HepG2 (cell line): Measurements from ENCODE around the gene ANKRD2. TPM values are rescaled to one million over a fixed set of nuclear protein-coding genes. Genes with fewer than 3 reads are reported as not detected.

Experiments used
- ATAC-seq: fragments of 200-7000 bp; cut with Tn5 transposase; 3 replicates; pipeline ENCODE4 v1.9.1; 2020; ENCODE audit warnings: mild to moderate bottlenecking, moderate library complexity
- BruUV-seq: library from RNA; stranded (reverse); fragments of 400-500 nt; replicated peaks from 2 replicates; lab custom pipeline; 2021; lab: Mats Ljungman, UMichigan
- CTCF ChIA-PET: fragments of 300-600 bp; formaldehyde crosslinking; extraction: SDS; loops from one replicate; lab custom pipeline; 2021; ENCODE audit warnings: low total read pairs, inconsistent platforms, low intra/inter-chr PET ratio; lab: Yijun Ruan, JAX
- POLR2A ChIA-PET: fragments of 350-600 bp; sonication (Branson Sonifier 250); formaldehyde crosslinking; loops from one replicate; lab custom pipeline; 2020; ENCODE audit warnings: antibody characterized with exemption, inconsistent platforms; lab: Yijun Ruan, JAX
- DNase-seq: peaks from one replicate; pipeline ENCODE4 v3.0.0-alpha.2; 2015; ENCODE audit warnings: low spot score
- FAIRE-seq: peaks from 3 replicates; lab custom pipeline; 2011; peaks lifted over from hg19 to GRCh38; lab: Jason Lieb, UNC
- H2AFZ ChIP-seq: one replicate; pipeline ENCODE4 v1.6.1; 2011; ENCODE audit warnings: low read length, inconsistent platforms
- H3K27ac ChIP-seq: fragments of 300-600 bp; 3 replicates; pipeline ENCODE4 v1.8.0; 2011; ENCODE audit warnings: mixed run types, mild to moderate bottlenecking, mixed read lengths, low read length, inconsistent platforms; ENCODE audit not compliant: insufficient read depth; ENCODE audit errors: extremely low read length
- H3K27me3 ChIP-seq, 2 experiments: fragments of 200-600 bp in 1 of 2; 2 replicates in 1 of 2; 3 replicates in 1 of 2; pipeline versions ENCODE4 v1.6.0 to v1.8.0; 2011; ENCODE audit warnings: low read length in 2 of 2, mild to moderate bottlenecking in 2 of 2, moderate library complexity in 2 of 2, inconsistent platforms in 1 of 2; ENCODE audit not compliant: insufficient read depth in 2 of 2, control insufficient read depth in 1 of 2
- H3K36me3 ChIP-seq, 2 experiments: fragments of 200-600 bp in 1 of 2; replicated peaks in 1 of 2; 2 replicates in 1 of 2; 3 replicates in 1 of 2; pipeline versions ENCODE4 v1.5.1 to v1.8.0; 2011; ENCODE audit warnings: low read length in 2 of 2, inconsistent platforms in 1 of 2; ENCODE audit not compliant: insufficient read depth in 2 of 2, control insufficient read depth in 1 of 2
- H3K4me1 ChIP-seq: 2 replicates; pipeline ENCODE4 v1.5.1; 2012; ENCODE audit warnings: low read length, inconsistent platforms; ENCODE audit not compliant: insufficient read depth
- H3K4me2 ChIP-seq: 2 replicates; pipeline ENCODE4 v1.6.0; 2011; ENCODE audit warnings: low read depth, low read length, inconsistent platforms
- H3K4me3 ChIP-seq, 3 experiments: fragments of 200-600 bp in 1 of 3; sonication (generic), shearing (Covaris generic) in 1 of 3; replicated peaks in 1 of 3; 2 replicates each; pipeline ENCODE4 v1.5.1; 2011 to 2016; ENCODE audit warnings: low read length in 3 of 3, inconsistent platforms in 2 of 3, low read depth in 2 of 3, mild to moderate bottlenecking in 2 of 3, control low read depth in 1 of 3, mixed read lengths in 1 of 3; ENCODE audit not compliant: insufficient read depth in 1 of 3
- H3K79me2 ChIP-seq: one replicate; pipeline ENCODE4 v1.6.1; 2011; ENCODE audit warnings: low read length, inconsistent platforms; ENCODE audit not compliant: insufficient read depth
- H3K9ac ChIP-seq: 2 replicates; pipeline ENCODE4 v1.6.0; 2011; ENCODE audit warnings: mild to moderate bottlenecking, low read depth, low read length, inconsistent platforms; ENCODE audit not compliant: insufficient read depth
- H3K9me3 ChIP-seq: 2 replicates; pipeline ENCODE4 v1.5.1; 2012; ENCODE audit warnings: mild to moderate bottlenecking, low read length
- H4K20me1 ChIP-seq: 2 replicates; pipeline ENCODE4 v1.6.0; 2011; ENCODE audit warnings: inconsistent platforms, mild to moderate bottlenecking, low read length, moderate library complexity; ENCODE audit not compliant: insufficient read depth
- ARHGAP35 ChIP-seq: sonication (generic); formaldehyde crosslinking; IDR thresholded peaks from 2 replicates; pipeline ENCODE4 v1.9.0; 2022; ENCODE audit warnings: mild to moderate bottlenecking, inconsistent platforms, moderate library complexity, missing genetic modification reagents, borderline replicate concordance
- CEBPB ChIP-seq: IDR thresholded peaks from 2 replicates; pipeline ENCODE4 v1.6.1; 2011; ENCODE audit warnings: low read depth, low read length, improper control_type of control experiment, borderline replicate concordance
- FOXP1 ChIP-seq, 2 experiments: fragments of 450-650 bp in 1 of 2; IDR thresholded peaks; 2 replicates each; pipeline ENCODE4 v1.6.1; 2017 to 2018; ENCODE audit warnings: antibody characterized with exemption in 1 of 2
- KAT8 ChIP-seq: IDR thresholded peaks from 2 replicates; pipeline ENCODE4 v1.6.1; 2016; ENCODE audit warnings: missing genetic modification reagents, missing compliant biosample characterization
- MAFK ChIP-seq, 2 experiments: IDR thresholded peaks in 1 of 2; conservative IDR thresholded peaks in 1 of 2; 2 replicates each; pipeline ENCODE4 v1.6.1; 2011; ENCODE audit warnings: improper control_type of control experiment in 2 of 2, low read length in 2 of 2
- MED1 ChIP-seq: sonication (generic); formaldehyde crosslinking; IDR thresholded peaks from 2 replicates; pipeline ENCODE4 v1.4.0; 2020; ENCODE audit warnings: missing genetic modification reagents
- NFE2L2 ChIP-seq: fragments of 150-350 bp; IDR thresholded peaks from 2 replicates; pipeline ENCODE4 v1.6.1; 2014; ENCODE audit warnings: low read length
- SALL1 ChIP-seq: sonication (generic); formaldehyde crosslinking; IDR thresholded peaks from 2 replicates; pipeline ENCODE4 v1.8.0; 2022; ENCODE audit warnings: mild to moderate bottlenecking, missing genetic modification reagents
- SOX13 ChIP-seq, 3 experiments: fragments of 450-650 bp in 1 of 3; sonication (generic) in 1 of 3; formaldehyde crosslinking in 1 of 3; IDR thresholded peaks in 2 of 3; conservative IDR thresholded peaks in 1 of 3; 2 replicates each; pipeline versions ENCODE4 v1.5.0 to v1.6.1; 2016 to 2020; ENCODE audit warnings: antibody characterized with exemption in 1 of 3, mild to moderate bottlenecking in 1 of 3, missing compliant biosample characterization in 1 of 3, missing genetic modification reagents in 1 of 3, moderate library complexity in 1 of 3
- ZFP36L1 ChIP-seq: sonication (generic); formaldehyde crosslinking; IDR thresholded peaks from 2 replicates; pipeline ENCODE4 v1.8.0; 2022; ENCODE audit warnings: mild to moderate bottlenecking, missing genetic modification reagents, moderate library complexity
- ZNF274 ChIP-seq: sonication (generic); formaldehyde crosslinking; IDR thresholded peaks from 2 replicates; pipeline ENCODE4 v1.5.1; 2020; ENCODE audit warnings: mild to moderate bottlenecking, missing genetic modification reagents
- ZXDC ChIP-seq: sonication (generic); formaldehyde crosslinking; IDR thresholded peaks from 2 replicates; pipeline ENCODE4 v1.5.0; 2020; ENCODE audit warnings: mild to moderate bottlenecking, missing genetic modification reagents
- WGBS: methylation state at CpG from one replicate; pipeline ENCODE4 v1.1.6; 2017; ENCODE audit warnings: low lambda C conversion rate; 5-methylcytosine and 5-hydroxymethylcytosine counted together
- in situ Hi-C: cut with HindIII; loops from 2 replicates; pipeline ENCODE4 v1.10.0; 2017; ENCODE audit warnings: low pct_unique_long_range_greater_than_20kb; ENCODE audit not compliant: extremely low pct_ligation_motif_present
- intact Hi-C: fragments of 100-400 bp; cut with micrococcal nuclease; formaldehyde crosslinking; loops from one replicate; pipeline ENCODE4 v1.10.0; 2022; ENCODE audit not compliant: unreplicated experiment
- polyA plus RNA-seq, 8 experiments: library from polyadenylated mRNA; depleted of rRNA in 3 of 8; stranded (reverse) in 7 of 8; unstranded in 1 of 8; fragments of >200 nt; fragmentation: Illumina TruSeq in 4 of 8; extraction: Trizol in 4 of 8; gene quantifications; 2 replicates each; pipeline versions ENCODE4 v1.2.1 to v1.2.3, GENCODE V29; 2011 to 2016; ENCODE audit warnings: low read depth in 4 of 8, missing spikeins in 1 of 8, mixed read lengths in 1 of 8; ENCODE audit not compliant: insufficient read depth in 1 of 8
- total RNA-seq, 5 experiments: library from RNA; depleted of rRNA; stranded (reverse); fragments of >200 nt; fragmentation: Illumina TruSeq; extraction: Trizol; gene quantifications; 2 replicates each; pipeline ENCODE4 v1.2.3, GENCODE V29; 2016; ENCODE audit warnings: low read depth in 1 of 5
- TF ChIP-seq, protein P1 (sequence below): sonication (generic); formaldehyde crosslinking; IDR thresholded peaks from 2 replicates; pipeline ENCODE4 v1.4.0; 2020; ENCODE audit warnings: missing genetic modification reagents
- TF ChIP-seq, protein P2 (sequence below): sonication (generic); formaldehyde crosslinking; IDR thresholded peaks from 2 replicates; pipeline ENCODE4 v1.4.0; 2020; ENCODE audit warnings: missing genetic modification reagents
- TF ChIP-seq, protein P3 (sequence below): sonication (generic); formaldehyde crosslinking; IDR thresholded peaks from 2 replicates; pipeline ENCODE4 v1.8.1; 2023; ENCODE audit warnings: mild to moderate bottlenecking, inconsistent platforms, moderate library complexity, missing genetic modification reagents, borderline replicate concordance

The ANKRD2 gene
- total and polyA plus RNA-seq, 2 of the 13 experiments (the other 11 are each of a cell fraction or from before 2014, with no cell fraction given): not detected

- TF ChIP-seq, protein P1, sequence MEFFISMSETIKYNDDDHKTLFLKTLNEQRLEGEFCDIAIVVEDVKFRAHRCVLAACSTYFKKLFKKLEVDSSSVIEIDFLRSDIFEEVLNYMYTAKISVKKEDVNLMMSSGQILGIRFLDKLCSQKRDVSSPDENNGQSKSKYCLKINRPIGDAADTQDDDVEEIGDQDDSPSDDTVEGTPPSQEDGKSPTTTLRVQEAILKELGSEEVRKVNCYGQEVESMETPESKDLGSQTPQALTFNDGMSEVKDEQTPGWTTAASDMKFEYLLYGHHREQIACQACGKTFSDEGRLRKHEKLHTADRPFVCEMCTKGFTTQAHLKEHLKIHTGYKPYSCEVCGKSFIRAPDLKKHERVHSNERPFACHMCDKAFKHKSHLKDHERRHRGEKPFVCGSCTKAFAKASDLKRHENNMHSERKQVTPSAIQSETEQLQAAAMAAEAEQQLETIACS (CRISPR knock-in tag): no peak
- TF ChIP-seq ZXDC (CRISPR knock-in tag): no peak
- no peak for TF ChIP-seq MAFK (conservative IDR thresholded peaks at IDR 0.05 in 1 of 2, IDR thresholded peaks at IDR 0.05 in 1 of 2; ENCODE audit: low read length in 2 of 2)
- TF ChIP-seq FOXP1 (IDR thresholded peaks at IDR 0.05): no peak
- no peak for TF ChIP-seq FOXP1 (CRISPR knock-in tag; IDR thresholded peaks at IDR 0.05)
- no peak for TF ChIP-seq NFE2L2
- TF ChIP-seq CEBPB: no peak
These were observed 47.5 kb upstream of the ANKRD2 start (continued) for GRCh38 chr10:97525086-97525485.

DNA sequence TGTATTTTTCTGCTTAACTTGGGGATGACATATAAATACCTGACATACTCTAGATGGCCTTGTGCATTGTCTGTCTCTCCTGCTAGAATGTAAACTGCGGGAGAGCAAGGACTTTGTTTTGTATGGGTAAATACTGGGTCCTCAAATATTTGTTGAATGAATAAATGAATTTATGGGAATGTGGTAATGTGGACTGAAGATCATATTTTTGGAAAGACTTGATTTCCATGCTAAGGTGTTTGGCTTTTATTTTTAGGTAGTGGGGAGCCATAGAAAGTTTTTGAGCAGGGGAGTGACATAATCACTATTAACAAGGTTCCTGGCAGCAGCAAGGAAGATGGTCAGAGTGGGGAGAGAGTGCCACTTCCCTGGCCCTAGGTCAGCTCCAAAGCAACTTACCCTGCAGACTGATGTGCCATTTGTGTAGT lies 46.9 kb upstream of the ANKRD2 start:
- Histone ChIP-seq H3K4me1 (peaks cover 44% of the 10 kb centered on the region), H3K79me2 (no peaks in the 10 kb centered on the region), H4K20me1 (no peaks in the 10 kb centered on the region), H2AFZ (no peak overlapping the region), H3K4me3 (no peak overlapping the region), H3K9ac (no peak overlapping the region), H3K9me3 (no peaks in the 10 kb centered on the region), H3K27me3 (no peaks in the 10 kb centered on the region), H3K36me3 (no peaks in the 10 kb centered on the region), H3K4me2 (peak overlapping the region; percentile 45), H3K27ac (peak overlapping the region; percentile 47)
- no TSS peak for BruUV-seq
- FAIRE-seq (no peak), DNase-seq (peak; percentile 79), ATAC-seq (peak; percentile 77)
- intact Hi-C loops (no loop called here), in situ Hi-C loops (no loop called here)
- ChIA-PET POLR2A (no interaction called here), CTCF (no interaction called here)
- 10% methylated on average over 1 of the region's 1 CpG for WGBS
- TF ChIP-seq FOXP1 (IDR thresholded peaks at IDR 0.05) (no peak), FOXP1 (CRISPR knock-in tag; IDR thresholded peaks at IDR 0.05) (peak; percentile 32; the same call in 1 of the 2 replicates), KAT8 (CRISPR knock-in tag) (0 out of 2 replicates have a peak, but pooled peaks have one; percentile 42), ZFP36L1 (CRISPR knock-in tag) (no peak), ARHGAP35 (no peak), ZNF274 (CRISPR knock-in tag) (no peak), SALL1 (CRISPR knock-in tag) (peak; percentile 19; the same call in 1 of the 2 replicates), SOX13 (IDR thresholded peaks at IDR 0.05) (peak; percentile 54; the same call in 1 of the 2 replicates), SOX13 (CRISPR knock-in tag; conservative IDR thresholded peaks at IDR 0.05 in 1 of 2, IDR thresholded peaks at IDR 0.05 in 1 of 2) (peak in 1 of 2 experiments; percentile 92; a peak in 2 of 4 replicates), MED1 (CRISPR knock-in tag) (peak; percentile 23; the same call in 1 of the 2 replicates)
- TF ChIP-seq, protein P2, sequence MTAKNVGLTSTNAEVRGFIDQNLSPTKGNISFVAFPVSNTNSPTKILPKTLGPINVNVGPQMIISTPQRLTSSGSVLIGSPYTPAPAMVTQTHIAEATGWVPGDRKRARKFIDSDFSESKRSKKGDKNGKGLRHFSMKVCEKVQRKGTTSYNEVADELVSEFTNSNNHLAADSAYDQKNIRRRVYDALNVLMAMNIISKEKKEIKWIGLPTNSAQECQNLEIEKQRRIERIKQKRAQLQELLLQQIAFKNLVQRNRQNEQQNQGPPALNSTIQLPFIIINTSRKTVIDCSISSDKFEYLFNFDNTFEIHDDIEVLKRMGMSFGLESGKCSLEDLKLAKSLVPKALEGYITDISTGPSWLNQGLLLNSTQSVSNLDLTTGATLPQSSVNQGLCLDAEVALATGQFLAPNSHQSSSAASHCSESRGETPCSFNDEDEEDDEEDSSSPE (CRISPR knock-in tag): no peak
- TF ChIP-seq, protein P3, sequence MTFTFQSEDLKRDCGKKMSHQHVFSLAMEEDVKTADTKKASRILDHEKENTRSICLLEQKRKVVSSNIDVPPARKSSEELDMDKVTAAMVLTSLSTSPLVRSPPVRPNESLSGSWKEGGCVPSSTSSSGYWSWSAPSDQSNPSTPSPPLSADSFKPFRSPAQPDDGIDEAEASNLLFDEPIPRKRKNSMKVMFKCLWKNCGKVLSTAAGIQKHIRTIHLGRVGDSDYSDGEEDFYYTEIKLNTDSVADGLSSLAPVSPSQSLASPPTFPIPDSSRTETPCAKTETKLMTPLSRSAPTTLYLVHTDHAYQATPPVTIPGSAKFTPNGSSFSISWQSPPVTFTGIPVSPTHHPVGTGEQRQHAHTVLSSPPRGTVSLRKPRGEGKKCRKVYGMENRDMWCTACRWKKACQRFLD (CRISPR knock-in tag): no peak
